Limb (tissue), 2 donors: ENCODE measurements around the gene KRTAP4-7.
"Not testable (repeated sequence)": the region's sequence is repeated elsewhere in the genome, so short reads cannot be mapped to it uniquely, and the experiment has no call there.

Experiments used
- DNase-seq, 2 donors: peaks; one replicate each; pipeline ENCODE4 v3.0.0-alpha.2; 2016; ENCODE audit errors: extremely low spot score in 2 of 2

The KRTAP4-7 gene

GRCh38 chr17:41065016-41065689 lies 18.8 kb upstream of the KRTAP4-7 start:
- DNase-seq, result not testable (repeated sequence)

- DNase-seq, result no peak
These were observed 17.9 kb upstream of the KRTAP4-7 start, which contains the start of gene KRTAP2-4 for GRCh38 chr17:41065829-41066624. KRTAP2-4 (minus strand) TSS chr17:41065879; CDS start chr17:41065845, 34 bp downstream.

DNA sequence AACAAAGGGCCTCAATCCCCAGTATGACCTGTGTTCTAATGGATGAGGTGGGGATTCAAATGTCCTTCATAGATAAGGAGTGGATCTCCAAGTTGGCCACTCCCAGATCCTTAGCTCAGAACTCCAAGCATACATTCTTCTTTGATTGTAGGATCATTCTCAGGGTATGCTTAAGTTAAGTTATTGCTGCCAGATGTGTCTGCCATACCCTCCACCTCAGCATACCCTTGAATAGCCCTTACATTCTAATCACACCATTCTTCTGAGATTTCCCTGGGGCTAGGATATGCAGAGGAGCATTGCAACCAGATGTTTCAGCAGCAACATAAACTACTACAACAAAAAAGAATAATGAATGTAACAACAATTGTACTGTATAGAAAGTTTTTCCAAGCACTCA lies 16.7 kb upstream of the KRTAP4-7 start:
- DNase-seq, result no peak

DNA sequence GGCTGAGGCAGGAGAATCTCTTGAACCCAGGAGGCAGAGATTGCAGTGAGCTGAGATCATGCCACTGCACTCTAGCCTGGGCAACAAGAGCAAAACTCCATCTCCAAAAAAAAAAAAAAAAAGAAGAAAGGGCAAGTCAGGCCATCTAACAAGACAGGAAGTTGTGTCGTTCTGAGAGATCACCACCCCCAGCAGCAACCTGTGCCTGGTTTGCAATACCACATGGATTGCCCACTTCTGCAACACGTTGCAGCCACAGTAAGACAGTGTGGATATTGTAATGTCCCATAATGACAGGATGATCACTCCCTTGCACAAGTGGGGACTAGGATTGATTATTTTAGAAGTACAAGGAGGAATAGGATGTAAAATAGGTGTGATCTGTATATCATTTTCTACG lies 14.9 kb upstream of the KRTAP4-7 start:
- DNase-seq, result no peak

DNA sequence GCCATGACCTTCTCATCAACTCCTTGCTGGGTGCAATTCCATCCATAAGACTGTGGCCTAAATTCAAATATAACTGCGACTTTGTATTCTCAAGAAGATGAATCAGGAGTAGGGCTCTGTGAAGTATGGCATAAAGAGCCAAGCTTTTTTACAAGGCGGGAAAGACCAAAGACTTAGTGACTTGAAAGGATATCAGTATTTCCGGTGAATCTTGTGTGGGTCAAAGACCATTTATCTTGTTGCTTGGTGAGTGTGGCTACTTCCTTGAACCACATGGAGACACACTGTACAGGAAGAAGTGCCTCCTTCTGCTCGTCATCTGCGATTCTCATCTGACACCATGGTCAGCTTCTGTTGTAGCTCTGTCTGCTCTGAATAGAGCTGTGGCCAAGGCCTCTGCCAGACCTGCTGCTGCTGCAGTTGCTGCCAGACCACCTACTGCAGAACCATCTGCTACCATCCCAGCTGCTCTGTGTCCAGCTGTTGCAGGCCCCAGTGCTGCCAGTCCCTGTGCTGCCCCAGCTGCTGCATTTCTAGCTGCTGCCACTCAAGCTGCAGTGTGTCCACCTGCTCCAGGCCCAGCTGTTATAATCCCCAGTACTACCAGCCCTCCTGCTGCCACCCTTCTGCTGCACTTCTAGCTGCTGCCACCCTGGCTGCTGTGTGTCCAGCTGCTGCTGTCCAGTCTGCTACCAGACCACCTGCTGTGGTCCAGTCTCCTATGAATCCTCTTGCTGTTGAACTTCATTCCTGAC lies 12.2 kb upstream of the KRTAP4-7 start:
- DNase-seq, result peak in 1 of 2 donors; percentile 53

DNA sequence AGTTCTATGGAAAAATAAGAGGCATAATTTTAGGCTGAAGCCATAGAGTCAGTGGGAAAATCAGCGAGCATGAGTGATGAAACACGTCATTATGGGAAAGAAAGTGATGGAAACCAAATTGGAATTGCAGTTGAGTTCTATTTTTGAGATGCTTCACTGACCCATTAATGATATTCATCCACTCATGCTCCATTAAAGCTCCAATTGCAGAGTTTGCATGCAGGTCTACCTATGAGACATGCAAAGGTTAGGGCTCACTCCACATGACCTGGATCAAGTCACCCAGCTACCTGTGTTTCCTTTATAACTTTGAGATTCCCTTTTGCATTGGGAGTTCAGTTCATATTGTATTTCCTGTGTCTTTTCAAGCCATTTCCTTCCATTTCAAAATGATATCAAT lies 10.3 kb upstream of the KRTAP4-7 start:
- DNase-seq, result no peak

GRCh38 chr17:41076788-41077187 lies 7.2 kb upstream of the KRTAP4-7 start:
- no peak for DNase-seq

DNA sequence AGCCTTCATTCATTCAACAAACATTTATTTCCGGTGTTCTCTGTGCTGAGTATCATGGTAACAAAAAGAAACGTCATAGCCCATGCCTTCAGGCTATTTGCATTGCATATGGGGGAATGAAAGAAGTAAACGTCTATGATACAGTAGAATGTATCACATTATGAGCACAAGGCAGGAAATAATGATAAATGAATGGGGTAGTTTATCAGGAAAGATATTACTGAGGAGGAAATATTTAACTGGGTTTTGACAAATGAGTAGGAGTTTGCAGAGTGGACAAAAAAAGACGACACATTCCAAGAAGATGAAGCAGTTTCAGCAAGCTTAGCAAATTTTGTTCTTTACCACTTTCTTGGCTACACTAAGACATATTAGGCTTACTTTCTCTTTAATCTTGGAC lies 1.3 kb upstream of the KRTAP4-7 start:
- no peak for DNase-seq

- DNase-seq, result not testable (repeated sequence)
These were observed 523 bp upstream of the KRTAP4-7 start for GRCh38 chr17:41083427-41083826.

DNA sequence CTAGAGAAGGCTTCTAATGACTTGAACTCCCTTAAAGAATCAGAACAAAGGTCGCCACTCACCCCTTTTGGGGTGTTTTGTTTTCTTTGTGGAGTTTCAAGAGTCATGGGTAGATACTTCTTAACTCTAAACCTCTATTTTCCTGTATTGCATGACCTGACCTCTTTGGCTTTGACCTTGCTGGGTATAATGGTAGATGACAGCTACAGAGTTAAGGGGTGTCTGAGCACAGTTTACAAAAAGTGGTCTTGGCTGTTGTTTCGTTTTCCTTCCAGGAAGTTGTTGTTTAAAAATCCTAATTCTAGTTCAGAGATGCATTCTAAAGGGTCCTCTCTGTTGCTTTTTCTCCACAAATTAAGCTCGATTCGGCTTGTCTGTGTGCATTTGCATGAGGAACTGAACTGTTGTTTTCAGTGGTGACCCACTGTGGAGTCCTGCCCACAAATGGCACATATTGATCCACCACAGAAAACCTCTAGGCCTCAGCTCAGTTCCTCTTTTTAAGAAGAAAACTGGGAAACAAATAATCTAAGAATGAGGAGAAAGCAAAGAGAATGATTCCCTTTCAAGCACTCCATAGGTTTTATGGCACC lies 4.9 kb downstream of the KRTAP4-7 start:
- DNase-seq, result not testable (repeated sequence)

GRCh38 chr17:41096055-41096454 lies 12.1 kb downstream of the KRTAP4-7 start:
- no peak for DNase-seq

DNA sequence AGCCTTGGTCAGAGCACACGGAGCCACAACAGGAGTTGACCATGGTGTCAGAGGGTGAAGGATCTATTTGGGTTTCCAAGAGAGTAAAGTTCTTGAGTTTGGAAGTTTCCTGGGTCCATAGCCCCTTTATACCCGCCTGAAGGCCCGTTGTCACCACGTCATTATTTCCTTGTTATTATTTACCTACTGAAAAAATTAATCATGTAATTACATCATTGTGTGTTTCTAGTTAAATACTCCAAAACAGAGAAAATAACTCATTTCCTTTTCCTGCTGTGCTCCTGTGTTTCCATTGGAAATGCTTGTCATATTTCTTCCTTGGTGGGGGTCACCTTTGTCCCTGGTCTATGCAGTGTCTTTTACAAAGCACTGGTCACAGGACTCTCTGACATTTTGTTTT lies 14.1 kb downstream of the KRTAP4-7 start, which contains the start of gene KRTAP4-8:
Gene KRTAP4-8 (minus strand): TSS at position 101 of the 400 bp plus-strand sequence. CDS start 58 bp downstream, at position 43.
- DNase-seq, result no peak

GRCh38 chr17:41098481-41098880 lies 14.5 kb downstream of the KRTAP4-7 start:
- no peak for DNase-seq

DNA sequence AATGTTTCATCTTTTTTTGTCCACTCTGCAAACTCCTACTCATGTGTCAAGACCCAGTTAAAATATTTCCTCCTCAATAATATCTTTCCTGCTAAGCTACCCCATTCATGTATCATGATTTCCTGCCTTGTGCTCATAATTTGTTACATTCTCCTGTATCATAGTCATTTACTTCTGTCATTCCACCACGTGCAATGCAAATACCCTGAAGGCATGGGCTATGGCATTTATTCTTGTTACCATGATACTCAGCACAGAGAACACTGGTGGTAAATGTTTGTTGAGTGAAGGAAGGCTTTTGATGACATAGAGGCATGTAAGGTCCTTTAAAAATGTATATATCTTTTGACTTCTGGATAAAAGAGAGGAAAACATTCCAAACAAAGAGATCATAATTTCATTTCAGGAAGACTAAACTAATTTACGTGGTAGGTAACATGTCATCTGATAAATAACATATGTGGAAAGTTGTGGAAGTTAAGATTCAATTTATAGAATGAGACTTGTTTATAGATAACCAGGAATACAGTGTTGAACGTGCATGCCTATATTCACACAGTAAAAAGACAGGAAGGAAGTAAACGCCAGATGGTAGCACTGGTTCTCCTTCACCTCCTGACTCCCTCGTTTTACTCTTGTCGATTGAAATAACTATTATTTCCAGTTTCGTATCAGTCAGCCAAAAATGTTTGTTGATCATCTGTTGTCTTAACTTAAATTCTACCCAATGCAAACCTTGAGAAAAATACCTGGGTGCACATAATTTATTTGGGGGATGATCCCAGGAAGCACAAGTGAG lies 15.9 kb downstream of the KRTAP4-7 start:
- not testable (repeated sequence) for DNase-seq

- DNase-seq, result no peak
These were observed 17.8 kb downstream of the KRTAP4-7 start, which contains the start of gene KRTAP4-16 for GRCh38 chr17:41101586-41102259. KRTAP4-16 (minus strand) TSS chr17:41102209; CDS start chr17:41102209, 0 bp downstream.

GRCh38 chr17:41103896-41104295 lies 19.9 kb downstream of the KRTAP4-7 start:
- no peak for DNase-seq

GRCh38 chr17:41104386-41105038 lies 20.6 kb downstream of the KRTAP4-7 start:
- not testable (repeated sequence) for DNase-seq

DNA sequence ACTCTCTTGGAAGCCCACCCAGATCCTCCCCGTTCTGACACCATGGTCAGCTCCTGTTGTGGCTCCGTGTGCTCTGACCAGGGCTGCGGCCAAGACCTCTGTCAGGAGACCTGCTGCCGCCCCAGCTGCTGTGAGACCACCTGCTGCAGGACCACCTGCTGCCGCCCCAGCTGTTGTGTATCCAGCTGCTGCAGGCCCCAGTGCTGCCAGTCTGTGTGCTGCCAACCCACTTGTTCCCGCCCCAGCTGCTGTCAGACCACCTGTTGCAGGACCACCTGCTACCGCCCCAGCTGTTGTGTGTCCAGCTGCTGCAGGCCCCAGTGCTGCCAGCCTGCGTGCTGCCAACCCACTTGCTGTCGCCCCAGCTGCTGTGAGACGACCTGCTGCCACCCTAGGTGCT lies 21.4 kb downstream of the KRTAP4-7 start, which contains the start of gene KRTAP4-9:
Gene KRTAP4-9 (plus strand): TSS at position 43 of the 400 bp plus-strand sequence. CDS start 0 bp downstream, at position 43.
- DNase-seq, result not testable (repeated sequence)

DNA sequence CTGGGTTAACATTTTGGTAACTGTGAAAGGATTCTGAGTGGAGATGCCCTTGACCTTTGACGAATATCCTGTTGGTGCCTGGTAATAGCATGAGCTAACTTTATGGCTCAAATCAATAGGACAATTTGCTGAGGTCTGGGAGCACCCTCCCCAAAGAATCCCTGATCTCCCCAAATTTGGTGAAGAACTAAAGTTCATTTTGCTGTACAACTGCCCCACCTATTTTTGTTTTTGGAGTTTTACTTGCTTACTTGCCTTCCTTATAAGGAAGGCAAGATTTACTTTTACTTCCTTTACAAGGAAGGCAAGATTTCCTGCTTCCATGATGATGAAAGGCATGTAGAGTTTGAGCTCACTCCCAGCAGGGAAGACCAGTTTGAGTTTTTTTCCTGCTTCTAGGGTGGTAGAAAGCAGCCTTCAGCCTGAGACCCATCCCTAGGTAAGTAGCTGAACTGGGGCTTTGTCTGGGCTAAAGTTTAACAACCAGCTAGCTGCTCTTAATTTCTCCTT lies 24.0 kb downstream of the KRTAP4-7 start:
- no peak for DNase-seq
